DMS114 treated with DMSO at 0.1 percent for 48 hours (cell line): ENCODE measurements around the gene ARHGEF7.
"Not testable (repeated sequence)": the region's sequence is repeated elsewhere in the genome, so short reads cannot be mapped to it uniquely, and the experiment has no call there.

Experiments
- DNase-seq: peaks from one replicate; lab custom pipeline; 2025; ENCODE audit not compliant: unreplicated experiment; lab: John Stamatoyannopoulos, UW

ARHGEF7 gene, protein sequence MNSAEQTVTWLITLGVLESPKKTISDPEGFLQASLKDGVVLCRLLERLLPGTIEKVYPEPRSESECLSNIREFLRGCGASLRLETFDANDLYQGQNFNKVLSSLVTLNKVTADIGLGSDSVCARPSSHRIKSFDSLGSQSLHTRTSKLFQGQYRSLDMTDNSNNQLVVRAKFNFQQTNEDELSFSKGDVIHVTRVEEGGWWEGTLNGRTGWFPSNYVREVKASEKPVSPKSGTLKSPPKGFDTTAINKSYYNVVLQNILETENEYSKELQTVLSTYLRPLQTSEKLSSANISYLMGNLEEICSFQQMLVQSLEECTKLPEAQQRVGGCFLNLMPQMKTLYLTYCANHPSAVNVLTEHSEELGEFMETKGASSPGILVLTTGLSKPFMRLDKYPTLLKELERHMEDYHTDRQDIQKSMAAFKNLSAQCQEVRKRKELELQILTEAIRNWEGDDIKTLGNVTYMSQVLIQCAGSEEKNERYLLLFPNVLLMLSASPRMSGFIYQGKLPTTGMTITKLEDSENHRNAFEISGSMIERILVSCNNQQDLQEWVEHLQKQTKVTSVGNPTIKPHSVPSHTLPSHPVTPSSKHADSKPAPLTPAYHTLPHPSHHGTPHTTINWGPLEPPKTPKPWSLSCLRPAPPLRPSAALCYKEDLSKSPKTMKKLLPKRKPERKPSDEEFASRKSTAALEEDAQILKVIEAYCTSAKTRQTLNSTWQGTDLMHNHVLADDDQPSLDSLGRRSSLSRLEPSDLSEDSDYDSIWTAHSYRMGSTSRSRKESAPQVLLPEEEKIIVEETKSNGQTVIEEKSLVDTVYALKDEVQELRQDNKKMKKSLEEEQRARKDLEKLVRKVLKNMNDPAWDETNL

DNA sequence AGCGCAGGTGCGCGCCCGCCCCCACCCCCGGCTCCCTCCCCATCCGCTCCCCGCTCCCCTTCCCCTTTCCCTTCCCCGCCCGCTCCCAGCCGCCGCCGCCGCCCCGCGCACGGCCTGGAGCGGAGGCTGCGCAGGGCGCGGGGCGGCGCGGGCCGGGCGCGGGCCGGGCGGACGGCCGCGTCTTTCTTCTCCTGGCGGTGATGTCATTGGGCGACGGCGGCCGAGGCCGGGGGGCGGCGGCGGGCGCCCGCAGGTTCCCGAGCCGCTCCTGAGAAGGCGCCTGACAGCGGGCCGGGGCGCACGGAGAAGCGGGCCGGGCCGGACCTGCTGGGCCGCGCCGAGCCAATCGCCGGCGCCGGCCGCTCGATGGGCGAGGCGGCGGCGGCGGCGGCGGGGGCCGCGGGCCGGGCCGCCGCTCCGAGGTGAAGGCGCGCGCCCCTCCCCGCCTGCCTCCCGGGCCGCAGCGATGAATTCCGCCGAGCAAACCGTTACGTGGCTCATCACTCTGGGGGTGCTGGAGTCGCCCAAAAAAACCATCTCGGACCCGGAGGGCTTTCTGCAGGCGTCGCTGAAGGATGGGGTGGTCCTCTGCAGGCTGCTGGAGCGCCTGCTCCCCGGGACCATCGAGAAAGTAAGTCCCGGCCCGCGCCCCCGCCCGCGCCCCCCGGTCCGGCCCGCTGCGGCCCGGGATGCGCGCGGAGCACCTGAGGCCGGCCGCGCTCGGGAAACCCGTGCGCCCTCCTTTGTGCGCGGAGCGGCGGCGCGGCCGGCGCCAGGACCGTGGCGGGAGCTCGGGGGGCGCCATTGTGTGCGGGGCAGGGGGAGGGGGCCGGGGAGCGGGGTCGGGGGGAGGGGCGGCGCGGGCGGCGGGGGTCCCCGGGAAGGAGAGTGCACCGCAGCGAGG, at the start of gene ARHGEF7:
Gene ARHGEF7, plus strand, starts transcription at position 250 of the 904 bp plus-strand sequence. Its CDS starts 217 bp downstream, at position 467.
- DNase-seq = no peak

DNA sequence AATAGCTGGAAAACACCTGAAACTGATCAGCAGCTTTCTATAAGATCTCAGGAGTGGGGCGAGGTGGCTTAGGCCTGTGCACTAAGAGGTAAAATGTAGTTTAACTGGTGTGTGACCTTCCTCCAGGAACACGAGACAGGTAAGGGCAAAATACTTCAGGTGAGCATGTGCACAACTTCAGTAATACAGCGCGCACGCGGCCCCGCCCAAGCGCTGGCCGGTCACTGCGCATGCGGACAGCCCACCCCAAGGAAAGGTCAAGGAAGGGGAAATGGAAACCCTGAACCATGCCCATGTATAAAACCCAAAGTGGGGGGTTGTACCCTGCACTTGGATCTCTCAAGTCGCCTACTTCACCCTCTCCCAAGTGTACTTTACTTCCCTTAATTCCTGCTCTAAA, 49.4 kb upstream of the ARHGEF7 start:
- DNase-seq = no peak

DNA sequence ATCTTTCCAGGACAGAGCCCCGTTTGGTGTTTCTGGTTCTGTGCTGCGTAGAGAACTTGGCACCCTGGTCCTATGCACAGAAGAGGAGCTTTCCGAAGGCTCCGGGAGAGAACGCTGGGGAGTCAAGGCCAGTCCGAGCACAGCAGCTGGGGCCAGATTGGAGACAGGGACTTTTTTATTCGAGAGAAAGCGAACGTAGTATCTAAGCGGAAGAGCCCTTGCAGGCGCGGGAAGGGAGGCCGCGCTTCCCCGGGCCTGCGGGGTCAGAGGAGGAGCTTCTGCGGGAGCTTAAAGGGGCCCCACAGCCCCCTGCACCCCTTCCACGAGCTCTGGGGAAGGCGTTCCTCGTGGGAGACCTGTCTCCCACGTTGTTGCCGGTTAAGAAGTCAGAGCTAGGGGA, 48.6 kb upstream of the ARHGEF7 start:
- no peak for DNase-seq

DNA sequence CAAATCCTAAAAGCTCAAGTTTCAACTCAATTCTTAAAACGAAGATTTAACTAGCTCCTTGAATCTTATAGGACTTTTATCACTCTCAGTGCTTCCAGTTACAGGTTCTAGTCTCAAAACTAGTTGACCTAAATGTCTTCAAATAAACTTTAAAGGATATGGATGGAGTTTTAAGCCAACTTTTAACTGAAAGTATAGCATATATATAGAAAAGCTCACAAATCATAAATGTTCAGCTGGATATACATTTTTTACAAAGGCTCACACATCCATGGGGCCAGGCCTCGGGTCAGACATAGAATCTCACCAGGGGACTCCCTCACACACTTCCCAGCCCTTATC, 47.1 kb upstream of the ARHGEF7 start:
- no peak for DNase-seq

DNA sequence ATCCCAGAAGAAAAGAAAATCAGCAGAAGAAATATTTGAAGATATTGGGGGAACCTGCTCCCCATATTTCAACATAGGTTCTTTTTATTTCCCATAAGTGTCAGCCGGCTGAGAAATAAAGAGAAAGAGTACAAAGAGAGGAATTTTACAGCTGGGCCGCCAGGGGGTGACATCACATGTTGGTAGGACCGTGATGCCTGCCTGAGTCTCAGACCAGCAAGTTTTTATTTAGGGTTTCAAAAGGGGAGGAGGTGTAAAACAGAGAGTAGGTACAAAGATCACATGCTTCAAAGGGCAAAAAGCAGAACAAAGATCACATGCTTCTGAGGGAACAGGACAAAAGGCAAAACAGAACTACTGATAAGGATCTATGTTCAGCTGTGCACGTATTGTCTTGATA, 44.0 kb upstream of the ARHGEF7 start:
- not testable (repeated sequence) for DNase-seq

DNA sequence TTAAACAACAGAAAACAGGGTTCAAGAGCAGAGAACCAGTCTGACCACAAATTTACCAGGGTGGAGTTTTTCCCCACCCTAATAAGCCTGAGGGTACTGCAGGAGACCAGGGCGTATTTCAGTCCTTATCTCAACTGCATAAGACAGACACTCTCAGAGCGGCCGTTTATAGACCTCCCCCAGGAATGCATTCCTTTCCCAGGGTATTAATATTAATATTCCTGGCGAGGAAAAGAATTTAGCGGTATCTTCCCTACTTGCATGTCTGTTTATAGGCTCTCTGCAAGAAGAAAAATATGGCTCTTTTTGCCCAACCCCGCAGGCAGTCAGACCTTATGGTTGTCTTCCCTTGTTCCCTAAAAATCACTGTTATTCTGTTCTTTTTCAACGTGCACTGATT, 43.6 kb upstream of the ARHGEF7 start:
- not testable (repeated sequence) for DNase-seq

DNA sequence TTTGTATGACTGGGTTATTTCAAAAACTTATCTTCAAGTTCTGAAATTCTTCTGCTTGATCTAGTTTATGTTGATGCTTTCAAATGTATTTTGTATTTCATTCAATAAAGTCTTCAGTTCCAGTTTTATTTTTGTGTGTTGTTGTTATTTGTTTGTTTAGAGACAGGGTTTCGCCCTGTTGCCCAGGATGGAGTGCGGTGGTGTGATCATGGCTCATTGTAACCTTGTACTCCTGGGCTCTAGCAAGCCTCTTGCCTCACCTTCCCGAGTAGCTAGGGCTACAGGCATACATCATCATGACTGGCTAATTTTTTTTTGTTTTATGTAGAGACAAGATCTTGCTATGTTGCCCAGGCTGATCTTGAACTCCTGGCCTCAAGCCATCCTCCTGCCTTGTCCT, 40.3 kb upstream of the ARHGEF7 start:
- DNase-seq = no peak

DNA sequence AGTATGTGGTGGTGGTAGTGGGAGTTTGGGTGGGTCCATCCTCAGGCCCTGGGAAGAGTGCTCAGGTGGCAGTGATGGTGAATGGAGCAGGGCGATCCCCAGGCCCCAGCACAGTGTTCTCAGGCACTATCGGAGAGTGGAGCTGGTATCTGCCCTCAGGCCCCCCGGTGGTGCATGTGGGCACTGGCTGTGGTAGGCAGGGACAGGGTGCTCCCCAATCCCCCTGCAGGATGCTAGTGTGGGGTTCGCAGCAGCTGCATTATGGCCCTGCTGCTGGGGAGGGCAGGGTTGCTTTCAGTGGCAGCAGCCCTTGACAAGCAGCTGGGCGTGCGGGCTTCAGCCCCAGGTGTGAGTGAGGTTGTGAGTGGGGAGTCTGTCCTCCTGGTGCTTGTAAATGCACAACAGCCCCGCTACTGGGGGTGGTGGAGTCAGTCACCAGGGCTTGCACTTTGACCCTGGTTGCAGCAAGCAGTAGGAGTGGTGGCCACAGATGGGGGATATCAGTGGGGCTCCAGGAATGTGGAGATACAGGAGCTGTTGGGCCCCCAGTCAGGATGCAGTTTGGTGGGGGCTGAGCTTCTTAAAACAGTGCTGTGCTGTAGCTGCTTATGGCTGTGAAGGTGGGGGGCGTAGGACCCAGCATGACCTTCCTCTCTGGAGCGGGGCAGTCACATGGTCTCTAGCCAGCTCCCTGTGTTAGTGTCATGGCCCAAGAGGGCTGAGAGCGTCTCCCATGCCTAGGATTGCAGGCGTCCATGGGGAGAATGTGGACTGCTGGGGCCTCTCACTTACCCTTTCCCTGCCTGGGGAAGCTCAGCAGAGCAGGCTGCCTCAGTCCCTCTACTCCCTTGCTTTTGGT, 38.7 kb upstream of the ARHGEF7 start:
- no peak for DNase-seq

DNA sequence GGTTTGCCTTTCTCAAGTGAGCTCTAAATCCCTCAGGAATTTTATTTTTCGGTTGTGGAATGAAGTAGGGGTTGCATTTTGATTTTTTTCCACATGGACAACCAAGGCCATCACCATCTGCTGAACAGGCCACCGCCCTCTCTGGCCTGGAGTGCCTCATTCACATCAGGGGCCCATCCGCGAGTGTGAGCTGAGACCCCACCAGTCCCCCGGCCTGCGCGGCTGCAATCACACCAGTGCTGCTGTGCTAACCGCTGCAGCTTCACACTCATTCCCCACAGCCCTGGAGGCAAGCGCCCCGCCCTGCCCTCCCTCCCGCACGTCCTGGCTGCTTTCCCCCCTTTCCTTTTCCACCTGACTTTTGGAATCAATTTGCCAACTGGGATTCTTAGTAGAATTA, 35.7 kb upstream of the ARHGEF7 start:
- no peak for DNase-seq

DNA sequence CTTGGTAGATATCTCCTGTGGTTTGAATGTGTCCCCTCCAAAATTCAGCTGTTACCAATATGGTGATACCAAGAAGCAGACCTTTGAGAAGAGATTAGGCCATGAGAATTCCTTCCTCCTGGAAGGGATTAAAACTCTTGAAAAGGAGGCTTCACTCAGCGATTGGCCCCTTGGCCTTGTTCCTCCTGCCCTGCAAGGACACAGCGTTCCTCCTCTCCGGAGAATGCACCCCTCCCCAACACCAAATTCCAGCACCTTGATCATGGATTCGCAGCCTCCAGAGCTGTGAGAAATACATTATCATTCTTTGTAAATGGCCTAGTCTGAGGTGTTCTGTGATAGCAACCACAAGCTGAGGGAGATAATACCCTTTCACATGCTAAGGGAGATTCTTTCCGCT, 34.5 kb upstream of the ARHGEF7 start:
- DNase-seq = no peak

DNA sequence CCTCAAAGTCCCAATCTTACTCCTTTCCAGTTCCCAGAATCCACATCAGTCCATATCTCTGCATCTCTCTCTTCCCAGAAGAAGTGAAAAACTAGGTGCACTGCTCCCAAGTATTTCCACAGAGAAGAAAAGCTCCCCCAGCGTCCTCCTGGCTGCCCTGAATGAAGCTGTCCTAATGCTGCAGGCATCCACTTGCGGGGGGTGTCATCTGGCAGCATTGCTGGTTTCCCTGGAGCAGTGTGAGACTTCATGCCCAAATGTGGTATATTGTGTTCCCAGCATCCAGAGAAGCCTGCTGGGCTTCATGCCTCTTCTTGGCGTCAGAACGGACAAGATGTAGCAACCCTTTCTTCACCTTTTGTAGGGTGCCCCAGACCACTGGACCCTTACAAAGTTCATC, 32.9 kb upstream of the ARHGEF7 start:
- DNase-seq = no peak

DNA sequence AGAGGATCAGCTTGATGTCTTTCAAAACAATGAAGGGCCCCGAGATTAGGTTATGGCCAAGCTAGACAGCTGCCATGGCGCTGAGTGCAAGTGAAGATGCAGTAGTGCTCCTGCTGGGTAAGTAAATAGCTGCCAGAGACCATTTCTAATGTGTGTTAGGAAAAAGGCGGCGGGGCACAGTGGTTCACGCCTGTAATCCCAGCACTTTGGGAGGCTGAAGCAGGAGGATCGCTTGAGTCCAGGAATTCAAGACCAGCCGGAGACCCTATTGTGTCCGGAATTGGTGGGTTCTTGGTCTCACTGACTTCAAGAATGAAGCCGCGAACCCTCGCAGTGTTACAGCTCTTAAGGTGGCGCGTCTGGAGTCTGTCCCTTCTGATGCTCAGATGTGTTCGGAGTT, 32.3 kb upstream of the ARHGEF7 start:
- not testable (repeated sequence) for DNase-seq

DNA sequence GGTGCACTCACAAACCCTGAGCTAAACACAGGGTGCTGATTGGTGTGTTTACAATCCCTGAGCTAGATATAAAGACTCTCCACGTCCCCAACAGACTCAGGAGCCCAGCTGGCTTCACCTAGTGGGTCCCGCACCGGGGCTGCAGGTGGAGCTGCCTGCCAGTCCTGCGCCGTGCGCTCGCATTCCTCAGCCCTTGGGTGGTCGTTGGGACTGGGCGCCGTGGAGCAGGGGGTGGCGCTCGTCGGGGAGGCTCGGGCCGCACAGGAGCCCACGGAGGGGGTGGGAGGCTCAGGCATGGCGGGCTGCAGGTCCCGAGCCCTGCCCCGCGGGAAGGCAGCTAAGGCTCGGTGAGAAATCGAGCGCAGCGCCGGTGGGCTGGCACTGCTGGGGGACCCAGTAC, 31.4 kb upstream of the ARHGEF7 start:
- DNase-seq = not testable (repeated sequence)

DNA sequence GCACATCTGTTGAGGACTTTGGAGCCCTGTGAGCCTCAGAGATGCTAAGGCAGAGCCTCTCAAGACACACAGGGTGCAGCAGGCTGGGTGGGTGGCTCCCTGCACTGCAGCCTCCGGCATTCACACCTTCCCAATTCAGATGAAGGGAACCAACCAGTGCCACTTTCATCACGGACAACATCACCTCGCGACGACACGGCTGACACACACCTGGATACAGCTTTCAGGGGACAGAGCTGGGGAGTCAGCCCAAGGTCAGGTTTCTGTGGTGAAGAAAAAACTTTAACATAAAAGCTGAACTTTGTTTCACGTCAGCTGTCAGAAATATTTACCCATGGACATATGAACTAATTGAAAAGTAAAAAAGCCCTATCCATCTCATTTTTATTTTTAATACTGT, 24.9 kb upstream of the ARHGEF7 start:
- DNase-seq = no peak

DNA sequence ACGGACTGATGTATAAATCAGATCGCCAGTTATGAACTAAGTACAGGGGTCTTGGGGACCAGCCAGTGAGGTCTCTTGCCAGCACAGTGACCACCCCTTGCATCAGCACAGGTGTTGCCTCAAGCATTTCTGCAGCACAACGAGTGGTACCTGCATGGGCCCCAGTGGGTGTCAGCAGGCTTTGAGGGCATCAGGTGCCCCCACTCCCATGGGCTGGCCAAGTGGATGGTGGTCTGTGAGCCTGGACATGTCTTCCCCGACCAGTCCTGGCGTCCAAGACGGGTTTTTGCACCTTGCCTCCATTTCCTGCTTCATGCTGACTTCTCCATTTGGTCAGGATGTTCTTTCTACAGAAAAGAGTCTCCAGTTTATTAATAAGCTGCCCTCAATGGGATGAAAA, 22.4 kb upstream of the ARHGEF7 start:
- DNase-seq = no peak

DNA sequence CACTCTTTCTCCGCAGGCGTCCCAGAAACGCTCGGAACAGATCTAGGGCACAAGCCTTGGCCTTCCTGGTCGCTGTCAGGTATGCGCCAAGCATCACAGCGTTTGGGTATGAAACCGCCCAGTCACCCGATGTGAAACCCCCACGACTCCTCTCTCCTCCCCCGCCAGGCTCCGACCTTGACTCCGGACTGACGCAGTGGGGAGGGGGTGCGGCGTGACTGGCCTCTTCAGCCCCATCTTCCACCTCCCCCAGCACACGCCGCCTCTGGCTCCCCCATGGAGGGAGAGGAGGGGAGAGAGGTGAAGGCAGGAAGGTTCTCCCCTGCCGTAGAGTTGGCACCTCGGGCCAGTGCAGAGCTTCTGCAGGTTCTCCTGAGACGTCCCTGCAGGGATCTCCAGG, 22.0 kb upstream of the ARHGEF7 start:
- no peak for DNase-seq

DNA sequence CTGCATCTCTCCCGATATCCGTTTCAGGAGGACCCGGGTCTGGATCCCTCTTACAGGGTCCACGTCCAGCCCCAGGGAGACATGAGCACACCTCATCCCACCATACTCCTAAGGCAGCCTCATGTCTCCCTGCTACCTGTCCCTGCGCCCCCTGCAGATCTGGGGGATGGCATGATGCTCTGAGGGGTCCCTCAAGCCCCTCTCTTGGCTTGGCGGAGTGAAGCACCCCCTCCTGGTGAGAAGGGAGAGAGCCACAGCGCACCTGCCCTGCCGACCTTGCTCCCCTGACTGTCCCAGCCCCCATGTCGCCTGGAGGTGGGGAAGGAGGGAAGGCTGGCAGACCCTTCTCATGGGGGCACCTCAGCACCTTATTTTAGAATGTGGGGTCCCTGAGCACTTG, 21.5 kb upstream of the ARHGEF7 start:
- DNase-seq = no peak

DNA sequence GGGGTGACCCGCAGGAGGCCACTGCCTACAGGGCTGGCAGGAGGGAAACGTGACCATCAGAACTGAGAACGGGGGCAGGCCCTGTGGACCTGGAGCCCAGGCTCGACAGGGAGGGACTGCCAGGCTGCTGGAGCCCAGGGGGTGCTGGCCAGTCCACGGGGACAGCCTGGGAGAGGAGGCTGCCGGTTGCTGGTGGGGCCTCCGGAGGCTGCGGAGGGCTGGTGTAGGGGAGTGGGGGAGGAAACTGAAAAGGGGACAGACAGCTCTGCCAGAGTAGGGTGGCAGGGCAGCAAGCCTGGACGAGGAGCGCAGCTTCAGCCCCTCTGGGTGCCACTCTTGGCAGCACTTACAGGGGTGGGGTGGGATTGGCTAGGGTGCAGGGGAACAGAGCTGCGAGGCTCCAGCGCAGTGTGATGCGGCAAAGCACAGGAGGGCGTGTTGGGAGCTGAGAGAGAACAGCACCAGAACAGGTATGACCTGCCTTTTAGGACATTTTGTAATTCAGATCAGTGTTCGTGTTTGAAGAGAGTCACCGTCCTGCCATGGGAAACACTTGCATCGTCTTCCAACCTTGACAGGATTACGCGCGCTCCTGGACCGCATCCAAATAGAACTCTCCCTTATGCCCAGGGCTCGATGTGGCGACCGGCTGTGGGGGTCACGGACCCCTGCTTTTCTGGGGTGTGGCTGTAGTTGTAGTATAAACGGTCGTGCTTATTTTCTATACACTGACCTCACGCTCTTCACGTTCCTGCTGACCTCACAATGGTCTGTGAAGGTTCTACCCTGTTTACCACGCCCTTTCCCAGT, 19.9 kb upstream of the ARHGEF7 start:
- no peak for DNase-seq

DNA sequence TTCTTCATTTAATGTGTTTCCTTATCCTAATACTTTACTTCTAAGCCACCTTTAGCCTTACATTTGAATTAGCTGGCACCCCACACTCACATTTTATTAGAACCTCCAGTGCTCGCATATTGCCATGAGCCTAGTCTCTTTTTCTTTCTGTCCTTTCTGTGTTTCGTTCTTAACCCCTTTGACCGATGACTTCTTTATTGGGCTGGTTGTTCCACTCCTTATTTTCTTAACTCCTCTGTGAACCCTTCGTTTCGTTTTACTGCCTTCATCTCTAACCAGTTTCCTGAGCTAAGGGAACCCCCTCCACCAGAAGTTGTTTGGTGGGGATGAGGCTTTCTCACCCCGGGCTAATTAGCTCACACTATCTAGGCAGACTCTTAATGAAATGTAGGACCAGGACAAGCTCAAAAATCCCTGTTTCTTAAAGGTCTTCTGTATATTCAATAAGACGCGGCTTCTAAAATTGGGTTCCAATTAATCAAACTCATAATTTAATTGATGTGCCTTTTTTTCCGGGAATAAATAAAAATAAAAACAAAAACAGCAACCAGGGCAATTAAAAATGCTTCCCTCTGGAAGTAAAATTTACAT, 19.1 kb upstream of the ARHGEF7 start:
- no peak for DNase-seq
